ENCODE results near the gene CDK18.

The CDK18 gene

DNA sequence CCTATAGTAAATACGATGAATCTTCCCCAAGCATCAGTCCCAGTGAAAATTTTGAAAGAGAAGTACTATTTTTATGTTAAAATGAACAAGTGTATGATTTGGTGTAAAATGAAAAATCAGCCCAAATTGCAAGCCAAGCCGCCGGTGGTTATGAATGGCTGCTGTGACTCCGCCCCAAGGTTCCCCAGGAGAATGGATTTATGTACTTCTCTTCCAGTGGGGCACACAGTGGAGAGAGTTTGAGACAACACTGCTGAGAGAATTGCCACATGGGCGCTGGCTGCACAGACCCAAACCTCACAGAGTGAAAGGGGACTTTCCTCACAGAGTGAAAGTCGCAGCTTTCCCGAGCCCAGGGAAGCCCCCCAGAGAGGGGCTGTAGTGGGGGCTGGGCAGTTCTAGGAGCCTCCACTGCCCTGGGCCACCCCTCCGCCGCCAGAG is 24.0 kb downstream of the CDK18 start:
- TF ChIP-seq CTCF (IDR thresholded peaks at IDR 0.05; ENCODE audit: borderline replicate concordance, insufficient read depth, low read depth, low read length): no peak
- H3K4me3 ChIP-seq (ENCODE audit: low read depth, low read length): no peak overlapping the region

DNA sequence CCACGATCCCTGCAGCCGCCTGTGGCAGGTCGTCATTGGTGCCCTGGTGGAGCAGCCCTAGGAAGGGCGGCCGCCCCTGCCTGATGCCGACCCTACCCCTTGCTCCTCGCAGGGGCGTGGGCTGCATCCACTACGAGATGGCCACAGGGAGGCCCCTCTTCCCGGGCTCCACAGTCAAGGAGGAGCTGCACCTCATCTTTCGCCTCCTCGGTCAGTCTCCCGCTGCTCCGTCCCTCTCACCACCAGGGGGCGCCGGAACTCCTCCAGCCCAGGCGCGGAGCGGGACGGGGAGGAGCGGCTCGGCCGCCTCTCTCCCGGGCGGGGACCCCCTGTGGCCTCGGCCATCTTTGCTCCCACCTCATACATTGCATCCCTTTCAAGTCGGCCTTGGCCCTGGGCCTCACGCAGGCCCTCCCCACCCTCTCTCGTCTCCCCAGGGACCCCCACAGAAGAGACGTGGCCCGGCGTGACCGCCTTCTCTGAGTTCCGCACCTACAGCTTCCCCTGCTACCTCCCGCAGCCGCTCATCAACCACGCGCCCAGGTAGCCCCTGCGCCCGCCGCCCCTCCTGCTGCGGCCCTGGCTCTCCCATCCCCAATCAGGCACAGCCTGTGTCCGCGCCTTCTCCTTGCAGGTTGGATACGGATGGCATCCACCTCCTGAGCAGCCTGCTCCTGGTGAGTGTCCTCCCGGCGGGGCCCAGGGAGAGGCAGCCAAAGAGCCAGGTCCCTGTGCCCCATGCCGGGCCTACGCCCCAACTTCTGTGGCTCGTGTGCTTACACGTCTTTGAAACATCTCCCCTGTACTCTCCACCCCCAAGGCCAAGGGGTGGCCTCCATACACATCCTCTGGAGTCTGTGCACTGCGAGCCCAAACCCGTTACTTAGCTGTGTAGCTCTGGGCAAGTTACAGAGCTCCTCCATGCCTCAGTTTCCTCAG is 24.7 kb downstream of the CDK18 start:
- H3K4me3 ChIP-seq (ENCODE audit: low read depth, low read length): no peak overlapping the region
- TF ChIP-seq CTCF (IDR thresholded peaks at IDR 0.05; ENCODE audit: borderline replicate concordance, insufficient read depth, low read depth, low read length): peak; percentile 94

GRCh38 chr1:205530116-205530515 is 25.6 kb downstream of the CDK18 start:
- H3K4me3 ChIP-seq (ENCODE audit: low read depth, low read length): no peak overlapping the region
- no peak for TF ChIP-seq CTCF (IDR thresholded peaks at IDR 0.05; ENCODE audit: borderline replicate concordance, insufficient read depth, low read depth, low read length)

DNA sequence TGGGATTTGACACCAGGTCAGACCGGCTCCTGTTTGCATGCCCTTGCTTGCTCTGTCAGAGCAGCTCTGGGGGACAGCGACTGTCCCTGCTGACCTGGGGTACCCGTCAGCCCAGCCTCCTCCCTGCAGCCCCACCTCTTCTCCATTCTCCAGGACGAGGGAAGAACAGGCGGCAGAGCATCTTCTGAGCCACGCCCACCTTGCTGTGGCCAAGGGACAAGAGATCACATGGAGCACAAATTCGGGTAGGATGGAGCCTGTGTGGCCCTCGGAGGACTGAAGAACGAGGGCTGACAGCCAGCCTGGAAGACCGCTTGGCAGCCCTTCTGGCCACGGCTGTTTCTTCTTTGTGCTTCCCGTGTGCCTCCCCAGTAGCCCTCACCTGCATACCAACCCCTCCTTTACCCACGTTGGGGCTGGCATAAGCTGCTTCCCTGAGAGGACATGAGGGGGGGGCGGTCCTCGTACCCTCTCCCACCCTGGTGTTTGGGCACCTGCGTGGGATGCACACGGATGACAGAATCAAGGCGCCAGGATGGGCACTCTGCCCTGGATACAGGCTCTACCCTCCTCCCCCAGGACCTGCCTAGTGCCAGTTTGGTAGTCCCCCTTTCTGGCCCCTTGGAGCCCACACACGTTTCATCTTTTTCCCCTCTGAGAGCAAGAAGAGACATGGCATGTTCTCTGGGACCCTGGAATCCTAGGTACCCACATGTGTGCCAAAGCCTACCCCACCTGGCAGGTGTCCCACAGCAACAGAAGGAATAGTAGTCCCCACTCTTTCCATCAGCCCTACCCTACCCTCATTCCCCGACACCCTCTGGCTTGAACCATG is 26.9 kb downstream of the CDK18 start:
- TF ChIP-seq CTCF (IDR thresholded peaks at IDR 0.05; ENCODE audit: borderline replicate concordance, insufficient read depth, low read depth, low read length): no peak
- no peak overlapping the region for H3K4me3 ChIP-seq (ENCODE audit: low read depth, low read length)

DNA sequence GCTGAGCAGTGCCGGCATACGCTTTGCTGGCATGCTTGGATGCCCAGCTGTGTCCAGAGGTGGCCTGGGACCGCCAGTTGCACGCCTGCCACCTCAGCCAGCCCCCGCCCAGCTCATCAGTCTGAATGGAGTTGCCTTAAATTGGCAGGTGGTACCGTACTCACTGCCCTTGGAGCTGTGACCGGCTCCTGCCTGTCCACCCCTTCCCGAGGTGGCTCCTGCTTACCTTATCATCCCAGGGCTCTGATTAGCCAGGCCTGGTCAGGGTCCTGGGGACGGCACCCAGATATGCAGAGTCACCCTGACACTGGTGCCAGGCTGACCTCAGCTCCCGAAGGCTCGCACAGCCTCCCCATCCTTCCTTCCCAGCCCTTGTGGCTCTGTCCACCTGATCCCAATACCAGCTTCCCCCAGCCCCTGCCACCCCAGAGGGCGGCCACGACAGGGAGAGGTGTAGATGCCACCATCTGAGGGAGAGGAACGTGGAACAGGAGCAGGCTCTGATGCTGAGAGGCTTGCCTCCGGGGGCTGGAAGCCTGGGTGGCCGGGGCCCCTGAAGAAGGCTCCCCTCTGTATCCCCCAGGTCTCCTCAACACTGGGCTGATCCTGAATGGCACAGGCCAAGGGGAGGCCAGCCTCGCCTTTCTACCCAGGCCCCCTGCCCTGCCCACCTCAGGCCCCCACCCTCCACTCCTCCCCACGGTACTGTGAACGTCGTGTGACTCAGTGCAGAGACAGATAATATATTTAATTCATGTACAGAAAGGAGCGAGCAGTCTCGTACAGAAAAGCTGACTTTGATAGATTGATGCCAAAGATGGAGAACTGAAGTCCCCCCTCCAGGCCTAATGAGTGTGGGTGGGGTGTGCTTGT is 27.8 kb downstream of the CDK18 start:
- no peak overlapping the region for H3K4me3 ChIP-seq (ENCODE audit: low read depth, low read length)
- TF ChIP-seq CTCF (IDR thresholded peaks at IDR 0.05; ENCODE audit: borderline replicate concordance, insufficient read depth, low read depth, low read length): no peak

- TF ChIP-seq CTCF (IDR thresholded peaks at IDR 0.05; ENCODE audit: borderline replicate concordance, insufficient read depth, low read depth, low read length): no peak
- no peak overlapping the region for H3K4me3 ChIP-seq (ENCODE audit: low read depth, low read length)
Observed at GRCh38 chr1:205532996-205533735, 28.7 kb downstream of the CDK18 start.
